SK-N-SH treated with all-trans-retinoic acid at 6 μM for 48 hours (cell line): ENCODE measurements around the gene NCMAP.

Experiments
- ARNTL ChIP-seq: fragments of 450-650 bp; formaldehyde crosslinking; IDR thresholded peaks from 2 replicates; pipeline ENCODE4 v1.5.0; 2020; ENCODE audit warnings: low read depth, mild to moderate bottlenecking, moderate library complexity, borderline replicate concordance
- ZFP3 ChIP-seq: fragments of 250-450 bp; sonication (Bioruptor Pico); IDR thresholded peaks from 2 replicates; pipeline ENCODE4 v1.5.0; 2020; ENCODE audit warnings: mild to moderate bottlenecking, moderate library complexity

DNA sequence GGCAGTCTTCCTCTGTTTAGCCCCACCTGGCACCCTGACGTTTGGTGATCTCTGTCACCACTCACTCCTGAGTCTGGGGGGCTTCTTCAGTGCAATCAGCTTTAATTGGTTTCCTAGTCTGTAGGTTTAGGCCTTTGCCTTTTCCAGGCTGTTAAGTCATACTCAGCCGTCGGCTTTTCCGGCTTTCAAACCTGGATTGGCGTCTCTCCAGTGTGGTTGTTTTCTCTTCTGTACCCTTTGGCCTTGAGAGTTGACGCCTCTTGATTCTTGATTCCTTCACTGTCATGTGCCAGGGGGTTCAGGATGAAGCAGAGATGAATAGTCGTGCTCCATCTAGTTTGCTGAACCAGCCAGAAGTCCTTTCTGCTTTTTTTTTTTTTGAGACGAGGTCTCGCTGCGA, 24.9 kb downstream of the NCMAP start:
- TF ChIP-seq ARNTL (CRISPR knock-in tag) (no peak), ZFP3 (CRISPR knock-in tag) (no peak)
